Measurements from ENCODE around the gene STK11IP. TPM values are rescaled to one million over a fixed set of nuclear protein-coding genes. Genes with fewer than 3 reads are reported as not detected.

STK11IP gene
- total and polyA plus RNA-seq, 2 donors (not counting 1 experiment from before 2014, with no cell fraction given), result 46.8 to 55.6 TPM

DNA sequence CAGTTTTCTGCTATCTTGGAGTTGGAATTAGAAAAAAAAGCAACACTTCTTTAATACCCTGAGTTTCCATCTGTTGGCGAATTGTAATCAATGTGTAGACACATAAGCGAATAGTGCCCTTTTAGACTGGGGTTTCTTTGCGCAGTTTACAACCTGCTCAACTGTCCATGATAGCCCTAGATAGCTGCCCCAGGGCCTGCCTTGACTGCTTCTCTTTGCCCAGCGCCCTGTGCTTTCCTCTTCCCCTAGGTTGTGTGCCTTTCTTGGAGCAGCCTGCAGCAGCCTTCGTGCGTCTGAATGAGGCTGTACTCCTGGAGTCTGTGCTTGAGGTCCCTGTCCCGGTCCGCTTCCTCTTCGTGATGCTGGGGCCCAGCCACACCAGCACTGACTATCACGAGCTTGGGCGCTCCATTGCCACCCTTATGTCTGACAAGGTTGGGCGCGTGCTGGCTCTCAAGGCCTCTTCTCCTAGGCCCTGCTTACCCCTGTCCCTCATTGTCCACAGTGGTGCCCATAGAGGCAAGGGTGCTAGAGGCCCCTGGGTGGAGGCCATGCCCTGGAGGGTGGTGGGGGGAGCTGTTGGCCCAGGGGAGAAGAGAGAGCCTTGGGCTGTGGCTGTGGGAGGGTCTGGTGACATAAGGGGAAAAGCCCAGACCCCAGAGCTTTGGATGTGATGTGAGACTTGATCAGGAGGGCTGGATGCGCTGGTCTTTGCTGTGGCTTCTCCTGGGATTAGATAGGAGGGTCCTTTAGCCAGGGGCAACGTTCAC, 36.7 kb downstream of the STK11IP start:
- ChIA-PET POLR2A (no interaction called here), CTCF (no interaction called here)
- H3K27ac ChIP-seq (ENCODE audit: low read length in 2 of 2), result no peak overlapping the region
- H3K36me3 ChIP-seq (replicated peaks in 1 of 2; ENCODE audit: control extremely low read depth in 1 of 2, control insufficient read depth in 1 of 2, extremely low read depth in 1 of 2, insufficient read depth in 2 of 2, low read length in 1 of 2), result no peaks in the 10 kb centered on the region
- no peak overlapping the region for H3K9ac ChIP-seq (ENCODE audit: low read length)
- peaks cover 0 to 16% (median 0%) of the 10 kb centered on the region in 4 experiments for H3K27me3 ChIP-seq (replicated peaks in 1 of 4; ENCODE audit: control extremely low read depth in 1 of 4, control insufficient read depth in 3 of 4, insufficient read depth in 4 of 4, low read length in 3 of 4)
- H3K27ac Mint-ChIP-seq, result no peak overlapping the region
- H3K9me3 ChIP-seq (ENCODE audit: control extremely low read depth in 1 of 3, control insufficient read depth in 2 of 3, insufficient read depth in 1 of 3, low read length in 2 of 3), result no peaks in the 10 kb centered on the region
- intact Hi-C loops (cut with micrococcal nuclease), result no loop called here
- H2AFZ ChIP-seq (ENCODE audit: insufficient read depth, low read depth, low read length, poor library complexity, severe bottlenecking), result no peak overlapping the region
- H3K9me3 Mint-ChIP-seq (ENCODE audit: insufficient read depth), result no peaks in the 10 kb centered on the region
- TF ChIP-seq EZH2 (IDR thresholded peaks at IDR 0.05; ENCODE audit: borderline replicate concordance, insufficient read depth, low read depth, low read length, poor library complexity, severe bottlenecking), result no peak
- TF ChIP-seq, protein P1, sequence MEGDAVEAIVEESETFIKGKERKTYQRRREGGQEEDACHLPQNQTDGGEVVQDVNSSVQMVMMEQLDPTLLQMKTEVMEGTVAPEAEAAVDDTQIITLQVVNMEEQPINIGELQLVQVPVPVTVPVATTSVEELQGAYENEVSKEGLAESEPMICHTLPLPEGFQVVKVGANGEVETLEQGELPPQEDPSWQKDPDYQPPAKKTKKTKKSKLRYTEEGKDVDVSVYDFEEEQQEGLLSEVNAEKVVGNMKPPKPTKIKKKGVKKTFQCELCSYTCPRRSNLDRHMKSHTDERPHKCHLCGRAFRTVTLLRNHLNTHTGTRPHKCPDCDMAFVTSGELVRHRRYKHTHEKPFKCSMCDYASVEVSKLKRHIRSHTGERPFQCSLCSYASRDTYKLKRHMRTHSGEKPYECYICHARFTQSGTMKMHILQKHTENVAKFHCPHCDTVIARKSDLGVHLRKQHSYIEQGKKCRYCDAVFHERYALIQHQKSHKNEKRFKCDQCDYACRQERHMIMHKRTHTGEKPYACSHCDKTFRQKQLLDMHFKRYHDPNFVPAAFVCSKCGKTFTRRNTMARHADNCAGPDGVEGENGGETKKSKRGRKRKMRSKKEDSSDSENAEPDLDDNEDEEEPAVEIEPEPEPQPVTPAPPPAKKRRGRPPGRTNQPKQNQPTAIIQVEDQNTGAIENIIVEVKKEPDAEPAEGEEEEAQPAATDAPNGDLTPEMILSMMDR (IDR thresholded peaks at IDR 0.05), result no peak
- H3K79me2 ChIP-seq (ENCODE audit: control insufficient read depth, insufficient read depth, low read length), result no peaks in the 10 kb centered on the region
- peaks cover 43% of the 10 kb centered on the region for H3K27me3 Mint-ChIP-seq
- no peak overlapping the region for H3K4me2 ChIP-seq (replicated peaks; ENCODE audit: low read depth, low read length, poor library complexity, severe bottlenecking)
- no peaks in the 10 kb centered on the region for H4K20me1 ChIP-seq (ENCODE audit: control insufficient read depth, insufficient read depth, low read length, poor library complexity, severe bottlenecking)
- DNase-seq (no peak), ATAC-seq (ENCODE audit: low read depth) (no peak)
- H3K4me1 Mint-ChIP-seq, result no peaks in the 10 kb centered on the region
- H3K4me1 ChIP-seq (ENCODE audit: control insufficient read depth in 2 of 2, insufficient read depth in 2 of 2, low read length in 2 of 2), result no peaks in the 10 kb centered on the region
- no peak overlapping the region for H3K4me3 ChIP-seq (ENCODE audit: control extremely low read depth in 1 of 5, extremely low read depth in 1 of 5, insufficient read depth in 1 of 5, low read depth in 2 of 5, low read length in 4 of 5)
- no peak overlapping the region for H3K4me3 Mint-ChIP-seq
- 93% methylated on average over 15 of the region's 15 CpGs for WGBS (ENCODE audit: insufficient coverage)

DNA sequence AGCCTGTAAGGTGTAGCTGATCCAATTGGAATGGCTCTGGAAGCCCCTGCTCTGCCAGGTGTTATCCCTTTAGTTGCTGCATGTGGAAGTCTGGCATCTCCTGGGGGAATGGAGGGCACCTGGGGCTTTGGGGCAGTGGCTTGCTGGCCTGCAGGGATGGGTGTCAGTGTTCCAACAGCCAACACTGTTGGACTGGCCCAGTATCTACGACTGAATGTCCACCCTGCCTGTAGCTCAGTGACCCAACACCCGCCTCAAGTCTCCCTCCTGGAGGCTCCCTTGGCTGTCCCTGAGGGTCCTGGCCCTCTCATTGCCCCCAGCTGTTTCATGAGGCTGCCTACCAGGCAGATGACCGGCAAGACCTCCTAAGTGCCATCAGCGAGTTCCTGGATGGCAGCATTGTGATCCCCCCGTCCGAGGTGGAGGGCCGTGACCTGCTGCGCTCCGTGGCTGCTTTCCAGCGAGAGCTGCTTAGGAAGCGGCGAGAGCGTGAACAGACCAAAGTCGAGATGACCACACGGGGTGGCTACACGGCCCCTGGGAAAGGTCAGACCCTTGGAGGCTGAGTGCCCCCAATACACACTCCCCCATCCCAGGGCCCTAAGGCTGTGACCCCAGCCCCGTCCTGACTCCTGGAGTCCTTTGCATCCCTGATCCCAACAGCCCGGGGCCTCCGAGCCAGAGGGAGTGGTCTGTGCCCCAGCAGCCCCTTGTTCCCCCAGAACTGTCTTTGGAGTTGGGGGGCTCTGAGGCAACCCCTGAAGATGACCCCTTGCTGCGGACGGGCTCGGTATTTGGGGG, 37.5 kb downstream of the STK11IP start:
- H3K4me3 Mint-ChIP-seq, result no peak overlapping the region
- 96% methylated on average over 16 of the region's 22 CpGs for WGBS (ENCODE audit: insufficient coverage)
- no peak overlapping the region for H3K4me2 ChIP-seq (replicated peaks; ENCODE audit: low read depth, low read length, poor library complexity, severe bottlenecking)
- H3K9ac ChIP-seq (ENCODE audit: low read length), result no peak overlapping the region
- peaks cover 0 to 16% (median 0%) of the 10 kb centered on the region in 4 experiments for H3K27me3 ChIP-seq (replicated peaks in 1 of 4; ENCODE audit: control extremely low read depth in 1 of 4, control insufficient read depth in 3 of 4, insufficient read depth in 4 of 4, low read length in 3 of 4)
- H3K4me1 Mint-ChIP-seq, result no peaks in the 10 kb centered on the region
- H3K9me3 Mint-ChIP-seq (ENCODE audit: insufficient read depth), result no peaks in the 10 kb centered on the region
- no peak overlapping the region for H3K27ac Mint-ChIP-seq
- no peak overlapping the region for H2AFZ ChIP-seq (ENCODE audit: insufficient read depth, low read depth, low read length, poor library complexity, severe bottlenecking)
- intact Hi-C loops (cut with micrococcal nuclease), result no loop called here
- H3K4me1 ChIP-seq (ENCODE audit: control insufficient read depth in 2 of 2, insufficient read depth in 2 of 2, low read length in 2 of 2), result no peaks in the 10 kb centered on the region
- POLR2A ChIA-PET, result no interaction called here
- no peaks in the 10 kb centered on the region for H4K20me1 ChIP-seq (ENCODE audit: control insufficient read depth, insufficient read depth, low read length, poor library complexity, severe bottlenecking)
- H3K36me3 ChIP-seq (replicated peaks in 1 of 2; ENCODE audit: control extremely low read depth in 1 of 2, control insufficient read depth in 1 of 2, extremely low read depth in 1 of 2, insufficient read depth in 2 of 2, low read length in 1 of 2), result no peaks in the 10 kb centered on the region
- no peaks in the 10 kb centered on the region for H3K9me3 ChIP-seq (ENCODE audit: control extremely low read depth in 1 of 3, control insufficient read depth in 2 of 3, insufficient read depth in 1 of 3, low read length in 2 of 3)
- DNase-seq, result peak; percentile 6
- no peak for ATAC-seq (ENCODE audit: low read depth)
- H3K4me3 ChIP-seq (ENCODE audit: control extremely low read depth in 1 of 5, extremely low read depth in 1 of 5, insufficient read depth in 1 of 5, low read depth in 2 of 5, low read length in 4 of 5), result no peak overlapping the region
- no peaks in the 10 kb centered on the region for H3K79me2 ChIP-seq (ENCODE audit: control insufficient read depth, insufficient read depth, low read length)
- peaks cover 42% of the 10 kb centered on the region for H3K27me3 Mint-ChIP-seq
- H3K27ac ChIP-seq (ENCODE audit: low read length in 2 of 2), result no peak overlapping the region
- TF ChIP-seq, protein P1 (IDR thresholded peaks at IDR 0.05), result no peak
- no peak for TF ChIP-seq EZH2 (IDR thresholded peaks at IDR 0.05; ENCODE audit: borderline replicate concordance, insufficient read depth, low read depth, low read length, poor library complexity, severe bottlenecking)
- CTCF ChIA-PET, result no interaction called here
